Measurements from ENCODE around the gene KAT6B. TPM values are rescaled to one million over a fixed set of nuclear protein-coding genes. Genes with fewer than 3 reads are reported as not detected.

KAT6B gene
- total and polyA plus RNA-seq, 2 of the 8 experiments (the other 6 are each of a cell fraction or from before 2014, with no cell fraction given) = 7.3 to 30.8 TPM

DNA sequence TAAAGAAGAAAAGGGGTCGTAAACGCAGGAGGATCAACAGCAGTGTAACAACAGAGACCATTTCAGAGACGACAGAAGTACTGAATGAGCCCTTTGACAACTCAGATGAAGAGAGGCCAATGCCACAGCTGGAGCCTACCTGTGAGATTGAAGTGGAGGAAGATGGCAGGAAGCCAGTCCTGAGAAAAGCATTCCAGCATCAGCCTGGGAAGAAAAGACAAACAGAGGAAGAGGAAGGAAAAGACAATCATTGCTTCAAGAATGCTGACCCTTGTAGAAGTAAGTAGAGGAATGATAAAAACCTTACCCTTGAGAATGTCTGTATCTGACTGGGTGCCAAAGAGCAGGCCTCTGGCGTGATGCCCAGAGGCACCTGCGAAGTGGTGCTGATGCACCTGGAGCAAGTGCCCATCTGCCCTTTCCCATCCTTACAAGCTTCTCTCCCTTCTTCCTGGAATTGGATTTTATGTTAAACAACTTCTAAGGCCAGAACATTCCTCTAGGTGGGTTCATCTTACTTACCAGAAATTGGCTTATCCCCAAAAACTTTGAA, 198.6 kb downstream of the KAT6B start:
- Histone ChIP-seq H2BK15ac (ENCODE audit: low read length) (no peak overlapping the region), H3K14ac (ENCODE audit: insufficient read length) (no peak overlapping the region), H3K9ac (replicated peaks in 1 of 4; ENCODE audit: extremely low read depth in 1 of 4, low read depth in 3 of 4, low read length in 3 of 4) (no peak overlapping the region), H3K27me3 (replicated peaks in 1 of 4; ENCODE audit: control insufficient read depth in 3 of 4, extremely low read depth in 1 of 4, insufficient read depth in 3 of 4, low read length in 3 of 4) (no peaks in the 10 kb centered on the region), H3K4ac (replicated peaks; ENCODE audit: insufficient read length, low read depth, low read length) (no peak overlapping the region), H2AK5ac (ENCODE audit: low read depth, low read length) (no peak overlapping the region), H3K4me1 (replicated peaks in 1 of 4; ENCODE audit: control insufficient read depth in 3 of 4, insufficient read depth in 4 of 4, low read length in 3 of 4) (no peaks in the 10 kb centered on the region), H2BK20ac (ENCODE audit: low read length) (no peak overlapping the region), H3K79me1 (ENCODE audit: low read depth, low read length) (no peaks in the 10 kb centered on the region; the same call in 1 of the 2 replicates), H4K8ac (ENCODE audit: extremely low read depth, insufficient read depth, low read length) (no peak overlapping the region; the same call in 1 of the 2 replicates), H3K27ac (ENCODE audit: low read depth, low read length) (no peak overlapping the region), H3K9me3 (ENCODE audit: insufficient read depth in 2 of 2, low read depth in 1 of 2, low read length in 1 of 2) (no peaks in the 10 kb centered on the region), H4K20me1 (replicated peaks in 1 of 2; ENCODE audit: control insufficient read depth in 1 of 2, insufficient read depth in 2 of 2, low read length in 2 of 2) (no peaks in the 10 kb centered on the region), H2BK12ac (ENCODE audit: low read depth, low read length) (no peak overlapping the region), H4K5ac (ENCODE audit: insufficient read length, low read depth, low read length) (no peak overlapping the region), H2AFZ (ENCODE audit: low read length) (no peak overlapping the region), H3K4me2 (ENCODE audit: insufficient read depth in 1 of 2, low read depth in 2 of 2, low read length in 2 of 2) (no peak overlapping the region), H3K23me2 (ENCODE audit: low read depth, low read length) (no peaks in the 10 kb centered on the region), H3K79me2 (ENCODE audit: control insufficient read depth in 1 of 2, insufficient read depth in 2 of 2, low read length in 2 of 2) (no peaks in the 10 kb centered on the region), H4K91ac (replicated peaks; ENCODE audit: insufficient read length, low read length) (no peak overlapping the region), H3K23ac (ENCODE audit: insufficient read length) (no peak overlapping the region), H3K36me3 (ENCODE audit: control insufficient read depth in 2 of 4, insufficient read depth in 4 of 4, low read length in 3 of 4) (peaks cover 3 to 27% (median 9%) of the 10 kb centered on the region in 4 experiments; a peak in 6 of 8 replicates), H3K18ac (ENCODE audit: extremely low read depth, low read length) (no peak overlapping the region), H3K4me3 (ENCODE audit: extremely low read depth in 1 of 4, insufficient read depth in 2 of 4, low read depth in 3 of 4, low read length in 4 of 4) (no peak overlapping the region), H3K56ac (replicated peaks; ENCODE audit: insufficient read length, low read depth, low read length) (no peak overlapping the region), H2BK5ac (ENCODE audit: low read depth, low read length) (no peak overlapping the region), H2BK120ac (replicated peaks; ENCODE audit: low read depth, low read length) (no peak overlapping the region)
- TF ChIP-seq RXRA (IDR thresholded peaks at IDR 0.05; ENCODE audit: insufficient read depth, low read depth, low read length) (no peak), EGR1 (IDR thresholded peaks at IDR 0.05; ENCODE audit: borderline replicate concordance, low read depth, low read length) (no peak), TCF12 (IDR thresholded peaks at IDR 0.05; ENCODE audit: low read depth, low read length) (no peak), POLR2A (IDR thresholded peaks at IDR 0.05; ENCODE audit: control extremely low read depth in 1 of 2, low read depth in 2 of 2, low read length in 2 of 2) (no peak), TAF1 (IDR thresholded peaks at IDR 0.05; ENCODE audit: low read depth, low read length) (no peak), GABPA (IDR thresholded peaks at IDR 0.05; ENCODE audit: borderline replicate concordance, insufficient read depth, low read length) (no peak), PHF8 (conservative IDR thresholded peaks at IDR 0.05; ENCODE audit: low read depth, low read length) (no peak), RAD21 (IDR thresholded peaks at IDR 0.05 in 1 of 2, conservative IDR thresholded peaks at IDR 0.05 in 1 of 2; ENCODE audit: low read depth in 2 of 2, low read length in 2 of 2) (no peak), JUN (IDR thresholded peaks at IDR 0.05; ENCODE audit: low read depth, low read length) (no peak)
- 92% methylated on average over 5 of the region's 5 CpGs; no CpG with 5 or more reads in 1 of the 2 experiments for WGBS, 2 experiments (ENCODE audit: extremely low coverage in 1 of 2, insufficient coverage in 1 of 2, insufficient read length in 1 of 2, insufficient replicate concordance in 2 of 2, low coverage in 1 of 2, low lambda C conversion rate in 2 of 2, missing lambda C conversion rate in 1 of 2)
- DNase-seq (ENCODE audit: low read depth in 1 of 2, low spot score in 2 of 2) (no peak), FAIRE-seq (no peak)
- CTCF ChIA-PET (ENCODE audit: partially characterized antibody) = interaction anchor here (0.9 to 1.7 kb wide), 2 partner anchors 8 to 78 kb away, joined by 3 to 5 read pairs; no protein-coding TSS in a partner anchor
- POLR2A ChIA-PET (ENCODE audit: partially characterized antibody) = no interaction called here

Measured in H1 (cell line).